Mucosa of rectum (tissue), 2 donors: ENCODE results near the gene BPTF.
"Not testable (repeated sequence)": the region's sequence is repeated elsewhere in the genome, so short reads cannot be mapped to it uniquely, and the experiment has no call there.

Experiments used
- H3K27ac ChIP-seq, 2 donors: one replicate each; pipeline ENCODE4 v1.7.0; 2013; ENCODE audit warnings: inconsistent platforms in 2 of 2, low read depth in 2 of 2, low read length in 2 of 2
- H3K27me3 ChIP-seq, 2 donors: one replicate each; pipeline ENCODE4 v1.7.0; 2013; ENCODE audit warnings: low read length in 2 of 2; ENCODE audit not compliant: control insufficient read depth in 2 of 2, insufficient read depth in 2 of 2
- H3K36me3 ChIP-seq, 2 donors: one replicate each; pipeline ENCODE4 v1.7.0; 2013; ENCODE audit warnings: low read length in 2 of 2; ENCODE audit not compliant: control insufficient read depth in 2 of 2, insufficient read depth in 2 of 2
- H3K4me1 ChIP-seq, 2 donors: one replicate each; pipeline ENCODE4 v1.7.0; 2013; ENCODE audit warnings: low read length in 2 of 2, mild to moderate bottlenecking in 1 of 2; ENCODE audit not compliant: control insufficient read depth in 2 of 2, insufficient read depth in 2 of 2
- H3K4me3 ChIP-seq, 2 donors: one replicate each; pipeline ENCODE4 v1.7.0; 2013; ENCODE audit warnings: low read length in 2 of 2
- H3K9ac ChIP-seq, 2 donors: one replicate each; pipeline ENCODE4 v1.7.0; 2013; ENCODE audit warnings: low read length in 2 of 2, low read depth in 1 of 2, mild to moderate bottlenecking in 1 of 2
- H3K9me3 ChIP-seq, 2 donors: one replicate each; pipeline ENCODE4 v1.7.0; 2013; ENCODE audit warnings: low read length in 2 of 2; ENCODE audit not compliant: control insufficient read depth in 2 of 2
- donor health status: healthy.
- donor health status: Normal muscosa, but diverticular disease.

BPTF gene

DNA sequence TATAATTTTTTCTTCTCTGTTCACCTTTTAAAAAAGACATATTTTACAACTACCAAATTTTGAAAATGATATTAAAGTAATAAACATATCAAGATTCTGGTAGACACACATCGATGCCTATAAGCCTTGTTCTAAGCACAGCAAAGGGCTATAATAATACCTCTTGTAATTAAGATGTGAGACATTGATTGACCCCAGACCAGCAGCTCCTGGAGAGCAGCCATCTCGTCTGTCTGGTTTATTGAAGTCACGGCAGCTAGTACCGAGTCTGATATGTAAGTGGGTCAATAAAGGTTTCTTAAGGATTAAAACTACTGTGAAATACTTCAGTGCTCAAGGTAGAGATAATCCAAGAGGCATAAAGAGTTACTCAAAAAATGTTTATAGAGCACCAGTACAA, 94.9 kb downstream of the BPTF start:
- Histone ChIP-seq H3K36me3 (peaks cover 37 to 47% of the 10 kb centered on the region in 2 donors), H3K9me3 (no peaks in the 10 kb centered on the region), H3K4me3 (no peak overlapping the region), H3K27me3 (no peaks in the 10 kb centered on the region), H3K27ac (no peak overlapping the region), H3K4me1 (no peaks in the 10 kb centered on the region), H3K9ac (no peak overlapping the region)

DNA sequence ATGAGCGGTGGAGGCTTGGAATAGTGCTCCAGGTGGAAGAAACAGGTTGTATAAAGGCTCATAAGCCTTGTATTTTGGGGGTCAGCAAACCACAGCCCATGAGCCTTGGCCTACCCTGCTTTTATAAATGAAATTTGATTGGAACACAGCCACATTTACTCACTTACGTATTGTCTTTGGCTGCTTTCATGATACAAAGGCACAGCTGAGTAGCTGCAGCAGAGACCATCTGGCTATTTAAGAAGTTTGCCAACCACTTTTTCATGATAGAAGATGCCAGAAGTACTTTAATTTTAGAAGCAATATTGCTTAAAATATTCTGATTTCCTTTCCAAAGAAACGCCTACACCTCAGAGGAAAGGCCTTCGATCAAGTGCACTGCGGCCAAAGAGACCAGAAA, 97.2 kb downstream of the BPTF start:
- H3K4me3 ChIP-seq: no peak overlapping the region
- H3K4me1 ChIP-seq: no peaks in the 10 kb centered on the region
- no peaks in the 10 kb centered on the region for H3K27me3 ChIP-seq
- H3K27ac ChIP-seq: no peak overlapping the region
- H3K9me3 ChIP-seq: no peaks in the 10 kb centered on the region
- no peak overlapping the region for H3K9ac ChIP-seq
- peaks cover 30 to 56% of the 10 kb centered on the region in 2 donors for H3K36me3 ChIP-seq

GRCh38 chr17:67928842-67929241, 103.5 kb downstream of the BPTF start:
- not testable (repeated sequence) for H3K4me3 ChIP-seq, H3K4me1 ChIP-seq, H3K27me3 ChIP-seq, H3K9ac ChIP-seq, H3K9me3 ChIP-seq, H3K27ac ChIP-seq
- peaks cover 49 to 61% of the 10 kb centered on the region in 2 donors for H3K36me3 ChIP-seq

DNA sequence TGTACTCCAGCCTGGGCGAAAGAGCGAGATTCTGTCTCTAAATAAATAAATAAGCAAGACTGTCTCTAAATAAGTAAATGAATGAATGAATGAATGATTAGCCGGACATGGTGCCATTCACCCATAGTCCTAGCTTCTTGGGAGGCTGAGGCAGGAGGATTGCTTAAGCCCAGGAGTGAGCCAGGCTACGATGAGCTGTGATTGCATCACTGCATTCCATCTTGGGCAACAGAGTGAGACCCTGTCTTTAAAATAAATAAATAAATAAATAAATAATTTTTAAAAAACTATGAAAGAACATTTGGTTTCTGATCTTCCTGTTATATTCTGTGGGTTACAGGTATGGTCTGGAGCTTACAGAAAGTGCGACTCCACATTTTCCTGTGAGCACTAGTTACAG, 105.9 kb downstream of the BPTF start:
- Histone ChIP-seq H3K9me3 (no peaks in the 10 kb centered on the region), H3K27ac (no peak overlapping the region), H3K4me3 (no peak overlapping the region), H3K4me1 (no peaks in the 10 kb centered on the region), H3K9ac (no peak overlapping the region), H3K27me3 (no peaks in the 10 kb centered on the region), H3K36me3 (peaks cover 53 to 66% of the 10 kb centered on the region in 2 donors)

DNA sequence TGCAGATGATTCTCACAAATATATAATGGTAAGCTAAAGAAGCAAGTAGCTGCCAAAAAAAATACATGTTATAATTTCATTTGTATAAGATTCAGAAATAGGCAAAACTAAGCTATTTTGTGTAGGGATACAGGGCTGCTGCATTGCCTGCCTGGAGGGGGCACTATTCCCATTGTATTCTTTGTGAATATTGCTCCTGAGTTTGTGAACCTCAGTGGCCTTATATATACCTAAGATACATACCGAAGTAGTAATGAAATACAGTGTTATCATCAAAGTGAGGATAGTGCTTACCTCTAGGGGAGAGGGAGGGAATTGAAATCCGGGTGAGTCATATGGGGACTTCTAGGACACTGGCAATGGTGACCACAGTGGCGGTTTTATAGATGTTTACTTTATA, 117.5 kb downstream of the BPTF start:
- Histone ChIP-seq H3K4me1 (no peaks in the 10 kb centered on the region), H3K27me3 (no peaks in the 10 kb centered on the region), H3K4me3 (no peak overlapping the region), H3K9ac (no peak overlapping the region), H3K9me3 (no peaks in the 10 kb centered on the region), H3K36me3 (peaks cover 64 to 77% of the 10 kb centered on the region in 2 donors), H3K27ac (no peak overlapping the region)

DNA sequence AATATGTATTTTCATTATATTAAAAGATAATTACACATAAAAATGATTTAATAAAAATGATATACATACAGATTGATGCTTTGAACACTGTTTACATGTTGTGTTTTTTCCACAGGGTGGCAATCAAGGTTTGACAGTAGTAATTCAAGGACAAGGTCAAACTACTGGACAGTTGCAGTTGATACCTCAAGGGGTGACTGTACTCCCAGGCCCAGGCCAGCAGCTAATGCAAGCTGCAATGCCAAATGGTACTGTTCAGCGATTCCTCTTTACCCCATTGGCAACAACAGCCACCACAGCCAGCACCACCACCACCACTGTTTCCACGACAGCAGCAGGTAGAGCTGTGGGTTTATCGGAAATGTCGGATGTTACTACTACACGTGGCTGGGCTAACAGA, 118.7 kb downstream of the BPTF start:
- peaks cover 77 to 89% of the 10 kb centered on the region in 2 donors for H3K36me3 ChIP-seq
- no peaks in the 10 kb centered on the region for H3K27me3 ChIP-seq
- no peaks in the 10 kb centered on the region for H3K4me1 ChIP-seq
- no peak overlapping the region for H3K27ac ChIP-seq
- no peak overlapping the region for H3K4me3 ChIP-seq
- H3K9me3 ChIP-seq: no peaks in the 10 kb centered on the region
- no peak overlapping the region for H3K9ac ChIP-seq

- Histone ChIP-seq H3K9ac (no peak overlapping the region), H3K36me3 (peaks cover 72 to 77% of the 10 kb centered on the region in 2 donors), H3K27ac (no peak overlapping the region), H3K9me3 (no peaks in the 10 kb centered on the region), H3K27me3 (no peaks in the 10 kb centered on the region), H3K4me3 (no peak overlapping the region), H3K4me1 (no peaks in the 10 kb centered on the region)
Measured at GRCh38 chr17:67946513-67946912, 121.2 kb downstream of the BPTF start.

GRCh38 chr17:67947325-67947813, 122.1 kb downstream of the BPTF start:
- no peak overlapping the region for H3K4me3 ChIP-seq
- no peaks in the 10 kb centered on the region for H3K4me1 ChIP-seq
- H3K9me3 ChIP-seq: no peaks in the 10 kb centered on the region
- no peak overlapping the region for H3K9ac ChIP-seq
- peaks cover 68 to 75% of the 10 kb centered on the region in 2 donors for H3K36me3 ChIP-seq
- H3K27me3 ChIP-seq: no peaks in the 10 kb centered on the region
- no peak overlapping the region for H3K27ac ChIP-seq

DNA sequence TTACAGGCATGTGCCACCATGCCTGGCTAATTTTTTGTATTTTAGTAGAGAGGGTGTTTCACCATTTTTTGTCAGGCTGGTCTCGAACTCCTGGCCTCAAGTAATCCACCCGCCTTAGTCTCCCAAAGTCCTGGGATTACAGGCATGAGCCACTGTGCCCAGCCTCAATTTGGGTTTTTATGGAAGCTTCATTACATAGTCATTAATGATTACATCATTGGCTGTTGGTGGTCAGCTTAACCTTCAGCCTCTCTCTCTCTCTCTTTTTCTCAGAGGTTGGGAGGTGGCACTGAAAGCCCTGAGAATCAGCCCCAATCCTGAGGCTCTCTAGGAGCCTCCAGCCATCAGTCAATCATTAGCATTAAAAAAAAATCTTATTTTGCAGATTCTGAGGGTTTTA, 125.6 kb downstream of the BPTF start:
- H3K27me3 ChIP-seq: no peaks in the 10 kb centered on the region
- no peak overlapping the region for H3K9ac ChIP-seq
- no peak overlapping the region for H3K27ac ChIP-seq
- H3K4me3 ChIP-seq: no peak overlapping the region
- H3K36me3 ChIP-seq: peaks cover 46 to 54% of the 10 kb centered on the region in 2 donors
- no peaks in the 10 kb centered on the region for H3K4me1 ChIP-seq
- no peaks in the 10 kb centered on the region for H3K9me3 ChIP-seq

DNA sequence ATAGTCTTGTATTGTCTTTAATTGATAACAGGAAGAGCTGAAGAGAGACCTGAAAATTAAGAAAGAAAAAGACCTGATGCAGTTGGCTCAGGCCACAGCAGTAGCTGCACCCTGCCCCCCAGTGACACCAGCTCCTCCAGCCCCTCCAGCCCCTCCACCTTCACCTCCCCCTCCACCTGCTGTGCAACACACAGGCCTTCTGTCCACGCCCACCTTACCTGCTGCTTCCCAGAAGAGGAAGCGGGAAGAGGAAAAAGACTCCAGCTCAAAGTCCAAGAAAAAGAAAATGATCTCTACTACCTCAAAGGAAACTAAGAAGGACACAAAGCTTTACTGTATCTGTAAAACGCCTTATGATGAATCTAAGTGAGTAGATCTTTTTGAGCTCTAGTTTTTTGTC, 134.2 kb downstream of the BPTF start:
- Histone ChIP-seq H3K36me3 (peaks cover 18 to 23% of the 10 kb centered on the region in 2 donors), H3K4me1 (peaks cover 3 to 4% of the 10 kb centered on the region in 2 donors), H3K9ac (no peak overlapping the region), H3K9me3 (no peaks in the 10 kb centered on the region), H3K4me3 (no peak overlapping the region), H3K27ac (peak overlapping the region; percentile 43 to 63), H3K27me3 (no peaks in the 10 kb centered on the region)

DNA sequence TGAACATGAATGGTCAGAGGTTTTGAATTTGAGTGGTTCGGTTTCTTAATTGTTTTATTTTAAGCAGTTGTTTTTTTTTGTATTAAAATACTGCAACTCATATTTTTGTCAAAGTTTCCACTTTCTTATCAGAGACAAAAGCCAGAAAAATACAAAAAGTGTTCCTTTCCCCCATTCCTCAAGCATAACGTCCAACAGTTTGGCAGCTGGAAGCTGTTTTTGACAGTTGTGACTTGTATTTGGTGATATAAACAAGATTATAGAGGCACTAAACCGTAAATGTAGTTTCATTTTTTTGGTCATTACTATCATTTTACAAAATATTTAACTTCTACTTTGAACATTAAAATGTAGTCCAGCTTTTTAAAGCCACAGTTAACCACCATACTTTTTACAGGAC, 135.0 kb downstream of the BPTF start:
- not testable (repeated sequence) for H3K4me3 ChIP-seq, H3K4me1 ChIP-seq, H3K27me3 ChIP-seq, H3K9ac ChIP-seq, H3K9me3 ChIP-seq
- peak overlapping the region in 1 of 2 donors; percentile 61 for H3K27ac ChIP-seq
- peaks cover 18 to 25% of the 10 kb centered on the region in 2 donors for H3K36me3 ChIP-seq
